ENCODE measurements around the gene CLEC16A.
A peak's percentile ranks its signal among the peaks of the same experiment; 100 is the strongest.

Gene CLEC16A

GRCh38 chr16:11049396-11050059 lies 105.2 kb downstream of the CLEC16A start:
- DNase-seq = no peak

DNA sequence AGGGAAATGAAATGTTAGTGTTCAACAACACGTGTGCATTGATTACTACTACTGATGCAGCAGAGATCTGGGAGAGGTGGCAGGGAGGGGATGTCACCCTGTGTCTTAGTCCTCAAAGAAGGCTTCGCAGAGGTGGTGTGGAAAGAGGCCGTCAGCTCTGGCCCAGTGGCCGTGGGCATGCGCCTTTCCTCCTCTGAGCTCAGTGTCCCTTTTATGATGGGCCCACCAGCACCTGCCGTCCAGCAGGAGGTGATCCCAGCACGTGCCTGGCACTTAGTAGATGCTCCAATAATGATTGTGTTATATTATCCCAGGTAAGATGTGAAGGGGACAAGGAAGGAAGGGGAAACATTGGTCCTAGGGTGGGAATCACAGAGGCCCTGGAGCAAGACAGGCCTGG lies 106.2 kb downstream of the CLEC16A start:
- DNase-seq = no peak

DNA sequence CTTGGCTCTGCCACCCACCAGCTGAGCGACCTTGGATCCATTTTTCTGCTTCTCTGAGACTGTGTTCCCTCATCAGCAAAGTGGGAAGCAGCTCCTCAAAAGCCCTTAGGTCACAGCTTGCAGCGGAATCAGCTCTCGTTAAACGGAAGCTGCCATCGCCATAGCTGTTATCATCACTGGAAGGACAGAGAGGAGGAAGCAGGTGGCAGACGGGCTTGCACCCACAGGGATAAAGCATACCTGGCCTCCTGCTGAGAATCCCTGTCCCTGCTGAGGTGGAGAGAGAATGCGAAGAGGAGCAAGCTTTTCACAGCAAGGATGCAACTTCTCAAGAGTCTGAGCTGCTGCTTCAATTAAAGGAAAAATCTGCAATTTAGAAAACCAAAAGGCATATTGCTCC lies 106.6 kb downstream of the CLEC16A start:
- DNase-seq = no peak

- DNase-seq = no peak
Measured at GRCh38 chr16:11051430-11051829, 107.1 kb downstream of the CLEC16A start.

DNA sequence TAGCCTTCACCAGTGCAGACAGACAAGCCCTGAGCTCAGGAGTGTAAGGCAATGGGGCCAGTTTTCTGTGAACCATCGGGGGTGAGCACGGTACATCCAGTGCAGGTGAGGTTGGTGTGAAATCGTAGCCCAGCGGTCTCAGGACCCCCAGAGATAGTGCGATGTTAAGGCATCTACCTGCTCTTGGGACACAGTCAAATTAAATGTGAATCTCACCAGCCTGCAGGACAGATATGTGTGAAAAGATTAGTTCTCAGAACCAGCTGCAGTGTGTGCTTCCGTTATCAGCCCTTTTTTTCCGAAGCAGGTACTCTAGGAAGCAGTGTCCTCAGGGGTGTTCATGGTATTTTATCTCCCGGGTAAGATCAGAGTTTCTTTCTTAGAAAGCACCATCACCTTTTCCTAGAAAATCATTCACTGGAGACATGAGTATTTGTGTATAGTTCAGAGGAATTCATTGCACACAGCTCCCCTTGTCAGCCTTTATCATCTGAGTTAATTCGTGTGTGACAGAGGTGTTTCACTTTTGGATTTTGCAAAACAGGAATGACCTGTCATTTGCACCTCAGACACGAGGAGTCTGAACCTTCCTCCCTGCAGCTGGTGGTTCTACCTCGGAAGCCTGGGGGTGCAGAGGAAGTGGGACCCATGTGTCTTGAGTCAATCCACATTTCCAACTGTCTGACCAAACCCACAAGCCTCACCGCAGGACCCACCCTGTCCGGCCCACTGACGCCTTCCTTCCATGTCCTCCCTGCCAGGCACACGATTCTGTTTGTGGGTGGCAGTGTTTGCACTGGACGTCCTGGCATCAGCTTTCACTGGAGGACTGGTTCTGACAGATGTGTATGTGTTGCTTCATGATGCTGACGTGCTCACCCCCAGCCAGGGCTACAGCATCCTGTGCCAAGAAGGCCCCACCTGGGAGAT lies 107.8 kb downstream of the CLEC16A start:
- peak; percentile 27 to 30 for DNase-seq

DNA sequence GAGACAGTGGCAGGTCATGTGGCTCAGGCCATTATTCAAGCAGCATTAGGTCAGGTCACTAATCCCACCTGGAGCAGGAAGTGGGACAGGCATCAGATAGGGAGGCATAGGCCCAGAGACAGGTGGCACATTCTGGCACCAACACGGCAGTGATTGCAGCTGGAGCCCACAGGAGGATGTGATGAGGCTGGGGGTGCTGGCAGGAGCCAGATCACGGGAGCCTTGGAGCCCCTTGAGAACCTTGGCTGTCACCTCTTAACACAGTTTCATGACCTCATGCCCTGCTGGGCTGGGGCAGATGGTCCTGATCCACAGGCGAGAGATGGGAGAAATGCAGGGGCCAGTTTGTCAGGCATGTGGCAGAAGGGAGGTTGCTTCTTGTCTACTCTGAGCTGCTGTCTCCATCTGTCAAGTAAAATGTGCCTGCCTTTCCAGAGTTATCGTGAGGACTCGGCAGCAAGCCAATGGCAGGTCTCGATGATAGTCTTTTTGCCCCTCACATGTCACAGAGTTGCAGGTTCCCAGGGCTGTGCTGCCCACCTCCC lies 109.6 kb downstream of the CLEC16A start:
- DNase-seq = no peak

DNA sequence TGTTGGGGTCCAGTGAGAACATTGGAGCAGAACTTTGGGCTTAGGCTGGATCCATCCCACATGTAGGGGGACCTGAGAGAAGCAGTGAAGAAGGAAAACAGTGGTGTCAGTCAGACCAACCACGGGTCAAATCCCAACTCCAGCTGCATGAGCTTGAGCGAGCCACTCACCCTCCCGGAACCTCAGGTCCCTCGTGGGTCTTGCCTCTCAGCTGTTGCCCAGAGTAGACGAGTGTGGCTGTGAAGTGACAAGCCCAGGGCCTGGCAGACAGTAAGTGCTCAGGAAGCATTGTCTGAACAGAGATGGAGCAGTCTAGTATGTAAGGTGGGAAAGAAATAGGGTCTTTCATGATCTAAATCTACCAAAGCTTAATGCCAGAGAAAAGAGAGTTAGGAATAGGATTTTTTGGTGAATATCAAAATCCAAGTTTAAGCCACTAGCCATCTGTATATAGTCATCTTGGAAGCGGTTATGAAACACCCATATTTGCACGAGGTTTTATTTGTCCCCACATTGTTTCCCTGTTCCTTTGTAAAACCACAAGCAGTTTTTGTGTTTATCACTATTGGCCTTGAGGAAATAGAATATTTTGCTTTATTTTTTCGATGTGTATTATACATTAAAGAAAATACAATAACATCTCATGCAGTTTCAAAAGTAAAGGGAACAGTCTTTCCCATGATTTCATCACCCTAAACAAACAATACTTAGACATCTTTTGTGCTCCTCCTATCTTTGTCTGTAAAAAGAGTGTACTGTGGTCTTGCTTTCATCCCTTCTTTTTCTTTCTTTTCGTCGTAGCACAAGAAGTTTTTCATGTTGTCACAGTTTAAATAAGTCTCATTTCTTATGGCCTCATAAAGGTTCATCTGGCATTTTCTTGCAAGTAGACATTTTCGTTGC lies 112.0 kb downstream of the CLEC16A start:
- DNase-seq = no peak

GRCh38 chr16:11056993-11057649 lies 112.8 kb downstream of the CLEC16A start:
- no peak for DNase-seq

- DNase-seq = no peak
Measured at GRCh38 chr16:11057711-11058345, 113.5 kb downstream of the CLEC16A start.

GRCh38 chr16:11058832-11059231 lies 114.5 kb downstream of the CLEC16A start:
- DNase-seq = no peak

- DNase-seq = no peak
Measured at GRCh38 chr16:11059588-11059987, 115.2 kb downstream of the CLEC16A start.

GRCh38 chr16:11060364-11060763 lies 116.0 kb downstream of the CLEC16A start:
- DNase-seq = no peak

DNA sequence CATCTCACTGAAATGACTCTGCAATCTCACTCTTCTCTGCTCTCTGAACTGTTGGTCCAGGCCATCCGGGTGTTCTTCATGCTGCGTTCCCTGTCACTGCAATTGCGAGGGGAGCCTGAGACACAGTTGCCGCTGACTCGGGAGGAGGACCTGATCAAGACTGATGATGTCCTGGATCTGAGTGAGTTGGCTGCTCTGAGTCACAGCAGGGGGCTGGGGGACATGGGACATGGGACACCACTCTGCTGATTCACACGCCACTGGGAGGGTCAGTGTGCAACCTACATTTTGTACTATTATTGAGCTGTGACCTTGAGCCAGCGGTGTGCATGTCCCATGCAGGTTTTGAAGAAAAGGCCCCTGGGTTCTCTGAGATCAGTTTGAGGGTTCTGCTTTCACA lies 116.5 kb downstream of the CLEC16A start:
- no peak for DNase-seq

DNA sequence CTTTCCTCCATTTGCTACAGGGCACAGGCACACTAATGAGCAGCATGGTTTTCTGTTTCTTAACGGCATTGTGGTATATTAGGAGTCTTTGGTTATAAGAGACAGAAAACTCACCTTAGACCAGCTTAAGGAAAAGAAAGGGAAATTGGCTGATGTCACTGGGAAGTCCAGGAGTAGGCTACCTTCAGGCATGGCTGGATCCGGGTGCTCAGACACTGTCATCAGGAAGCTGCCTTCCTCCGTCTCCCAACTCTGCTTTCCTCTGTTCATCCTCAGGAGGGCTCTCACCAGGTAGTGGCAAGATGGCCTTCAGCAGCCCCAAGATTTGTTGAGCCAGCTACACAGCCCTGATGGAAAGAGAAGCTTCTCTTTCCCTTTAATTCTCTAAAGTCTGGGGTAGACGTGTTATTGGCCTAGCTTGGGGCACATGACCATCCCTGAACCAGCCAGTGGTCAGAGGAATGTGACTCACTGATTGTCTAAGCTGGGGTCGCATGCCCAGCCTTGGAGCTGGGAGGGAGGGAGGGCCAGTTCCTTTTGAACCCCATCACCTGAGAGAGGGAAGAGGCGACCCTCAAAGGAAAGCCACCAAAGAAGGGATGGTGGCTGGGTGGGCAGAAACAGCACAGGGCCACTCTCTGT lies 117.4 kb downstream of the CLEC16A start:
- no peak for DNase-seq

- no peak for DNase-seq
Measured at GRCh38 chr16:11063448-11064201, 119.3 kb downstream of the CLEC16A start.

DNA sequence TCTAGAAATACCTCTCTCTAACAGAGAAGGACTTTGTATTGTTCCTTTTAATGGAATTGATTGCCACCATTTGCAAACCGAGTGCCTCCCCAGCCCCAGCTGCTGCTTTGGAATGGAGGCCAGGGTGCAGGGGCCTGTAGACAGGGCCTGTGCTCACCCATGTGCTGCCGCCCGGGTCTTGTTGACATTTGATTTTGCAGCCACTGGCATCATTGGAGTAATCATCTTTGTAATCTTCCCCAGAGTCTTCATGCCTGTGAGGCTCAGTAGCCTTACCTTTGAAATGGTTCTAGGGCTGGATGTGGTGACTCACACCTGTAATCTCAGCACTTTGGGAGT lies 119.8 kb downstream of the CLEC16A start:
- DNase-seq = no peak

DNA sequence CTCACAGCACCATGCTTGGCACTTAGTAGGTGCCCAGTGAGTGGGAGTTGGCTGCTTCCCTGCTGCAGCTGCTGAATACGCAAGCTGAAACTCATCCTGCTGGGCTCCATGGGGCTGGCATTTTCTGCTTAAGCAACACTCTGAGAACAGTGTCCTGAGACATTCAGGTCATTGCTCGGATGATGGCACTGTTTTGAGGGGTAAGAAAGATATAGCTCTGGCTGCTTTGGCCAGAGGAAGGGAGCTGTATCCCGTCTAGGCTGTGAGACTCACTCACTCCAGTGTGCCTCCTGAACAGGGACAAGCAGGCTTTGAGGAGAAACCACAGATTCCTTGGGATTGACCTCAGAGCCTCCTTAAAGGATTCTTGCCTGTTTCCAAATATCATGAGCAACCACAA lies 120.5 kb downstream of the CLEC16A start:
- DNase-seq = no peak

DNA sequence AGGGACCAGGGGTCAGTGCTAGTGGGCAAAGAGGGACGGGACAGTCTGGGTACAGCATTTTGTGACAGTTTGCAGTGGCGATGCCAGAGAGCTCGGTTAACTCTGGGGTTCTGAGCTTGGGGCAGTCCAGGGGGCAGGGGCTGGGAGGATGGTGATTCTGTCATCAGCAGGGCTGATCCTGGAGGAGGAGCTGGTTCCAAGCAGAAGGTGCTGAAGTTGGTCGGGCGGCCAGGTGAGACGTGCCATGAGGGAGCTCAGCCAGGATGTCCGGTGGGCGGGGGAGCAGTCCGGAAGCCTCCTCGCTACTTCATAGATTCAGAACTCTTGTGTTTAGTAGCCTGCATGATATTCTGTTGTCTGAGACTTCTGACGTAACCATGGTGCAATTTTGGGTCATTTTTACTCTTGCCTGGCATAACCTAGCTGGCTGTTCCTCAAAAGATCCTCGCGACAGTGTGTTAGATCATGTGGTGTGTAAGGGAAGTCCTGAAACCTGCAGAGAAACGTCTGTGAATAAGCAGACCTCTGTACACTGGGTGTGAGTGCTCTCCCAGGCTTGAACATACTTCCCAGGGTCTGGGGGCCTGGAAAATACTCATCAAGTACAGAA lies 122.0 kb downstream of the CLEC16A start:
- DNase-seq = no peak

DNA sequence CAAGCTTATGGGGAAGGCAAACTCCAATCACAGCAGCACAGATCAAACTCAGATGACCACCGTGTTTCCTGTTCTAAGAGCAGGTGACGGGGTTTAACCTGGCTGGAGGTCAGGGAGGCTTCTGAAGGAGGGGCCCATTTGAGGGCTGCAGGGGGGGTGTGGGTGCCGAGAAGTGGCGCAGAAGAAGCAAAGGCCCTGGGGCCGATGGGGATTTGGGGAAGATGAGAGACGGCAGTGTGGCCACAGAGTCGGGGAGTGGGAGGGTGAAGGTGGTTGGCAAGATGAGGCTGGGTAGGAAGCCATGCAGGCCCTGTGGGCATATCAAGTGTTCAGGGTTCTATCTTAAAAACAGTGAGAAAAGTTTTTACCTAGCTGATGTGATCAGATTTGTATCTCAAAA lies 122.9 kb downstream of the CLEC16A start:
- DNase-seq = no peak

GRCh38 chr16:11067697-11068141 lies 123.4 kb downstream of the CLEC16A start:
- DNase-seq = no peak

Data from CD4-positive, alpha-beta T cell treated with Interleukin-1 beta for 1 hour (primary cell).